ENCODE data around the gene ZNF41. TPM values are rescaled to one million over a fixed set of nuclear protein-coding genes. Genes with fewer than 3 reads are reported as not detected.
A peak's percentile ranks its signal among the peaks of the same experiment; 100 is the strongest.
"Not testable (repeated sequence)": the region's sequence is repeated elsewhere in the genome, so short reads cannot be mapped to it uniquely, and the experiment has no call there.

ZNF41 gene
- polyA plus RNA-seq, 1 of the 3 experiments (the other 2 are of a cell fraction), result 2.7 TPM

DNA sequence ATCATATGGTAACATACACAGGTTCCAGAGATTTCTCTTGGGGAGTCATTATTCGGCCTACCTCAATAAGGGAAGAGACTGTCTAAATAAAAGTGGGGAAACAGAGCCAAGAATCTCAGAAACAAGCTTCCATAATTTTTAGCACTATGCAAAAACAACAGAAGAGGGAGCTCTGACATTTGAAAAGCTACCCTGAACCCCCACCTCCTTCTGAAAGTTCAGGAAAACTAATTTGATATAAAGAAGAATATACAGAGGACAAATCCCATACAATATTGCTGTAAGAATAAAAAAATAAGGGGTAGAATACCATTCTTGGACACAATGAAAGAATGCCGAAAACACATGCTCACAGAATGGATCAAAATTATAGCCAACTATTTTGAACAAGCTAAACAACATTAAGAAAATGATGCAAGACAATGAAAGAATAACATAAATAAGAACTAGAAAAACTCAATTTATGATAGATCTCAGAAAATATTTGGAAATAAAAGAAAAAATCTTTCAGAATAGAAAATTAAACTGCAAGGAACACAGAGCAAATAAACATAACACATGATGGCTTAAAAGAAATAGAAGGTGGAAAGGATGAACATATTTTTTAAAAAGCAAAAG, 14.4 kb upstream of the ZNF41 start:
- POLR2A ChIA-PET, result no interaction called here
- Histone ChIP-seq H3K4me2 (no peak overlapping the region), H3K9me3 (no peaks in the 10 kb centered on the region), H3K79me2 (ENCODE audit: insufficient read depth) (no peaks in the 10 kb centered on the region), H3K36me3 (replicated peaks in 1 of 2; ENCODE audit: control insufficient read depth in 1 of 2, insufficient read depth in 2 of 2, low read length in 1 of 2) (no peaks in the 10 kb centered on the region), H3F3A (replicated peaks; ENCODE audit: insufficient read depth) (no peaks in the 10 kb centered on the region), H3K4me3 (ENCODE audit: low read depth in 2 of 2, low read length in 1 of 2) (no peak overlapping the region), H3K27ac (ENCODE audit: low read depth in 2 of 2, low read length in 1 of 2) (no peak overlapping the region), H3K9ac (no peak overlapping the region), H2AFZ (ENCODE audit: low read depth) (no peak overlapping the region), H4K20me1 (ENCODE audit: insufficient read depth) (no peaks in the 10 kb centered on the region), H3K27me3 (ENCODE audit: insufficient read depth) (no peaks in the 10 kb centered on the region), H3K9me2 (no peaks in the 10 kb centered on the region), H3K4me1 (ENCODE audit: control insufficient read depth in 1 of 2, insufficient read depth in 2 of 2, low read depth in 1 of 2, low read length in 1 of 2) (peaks cover 0 to 3% of the 10 kb centered on the region in 2 experiments; a peak in 1 of 4 replicates)
- TF ChIP-seq GABPA (IDR thresholded peaks at IDR 0.05; ENCODE audit: low read depth) (no peak), EZH2phosphoT487 (IDR thresholded peaks at IDR 0.05; ENCODE audit: borderline replicate concordance, low read depth) (no peak), SMC3 (IDR thresholded peaks at IDR 0.05; ENCODE audit: low read depth, low read length) (peak; percentile 58), NFIC (IDR thresholded peaks at IDR 0.05; ENCODE audit: borderline replicate concordance) (no peak), RAD21 (IDR thresholded peaks at IDR 0.05; ENCODE audit: low read length) (peak; percentile 75), YY1 (IDR thresholded peaks at IDR 0.05; ENCODE audit: low read depth) (no peak)
- TF ChIP-seq, protein P1, sequence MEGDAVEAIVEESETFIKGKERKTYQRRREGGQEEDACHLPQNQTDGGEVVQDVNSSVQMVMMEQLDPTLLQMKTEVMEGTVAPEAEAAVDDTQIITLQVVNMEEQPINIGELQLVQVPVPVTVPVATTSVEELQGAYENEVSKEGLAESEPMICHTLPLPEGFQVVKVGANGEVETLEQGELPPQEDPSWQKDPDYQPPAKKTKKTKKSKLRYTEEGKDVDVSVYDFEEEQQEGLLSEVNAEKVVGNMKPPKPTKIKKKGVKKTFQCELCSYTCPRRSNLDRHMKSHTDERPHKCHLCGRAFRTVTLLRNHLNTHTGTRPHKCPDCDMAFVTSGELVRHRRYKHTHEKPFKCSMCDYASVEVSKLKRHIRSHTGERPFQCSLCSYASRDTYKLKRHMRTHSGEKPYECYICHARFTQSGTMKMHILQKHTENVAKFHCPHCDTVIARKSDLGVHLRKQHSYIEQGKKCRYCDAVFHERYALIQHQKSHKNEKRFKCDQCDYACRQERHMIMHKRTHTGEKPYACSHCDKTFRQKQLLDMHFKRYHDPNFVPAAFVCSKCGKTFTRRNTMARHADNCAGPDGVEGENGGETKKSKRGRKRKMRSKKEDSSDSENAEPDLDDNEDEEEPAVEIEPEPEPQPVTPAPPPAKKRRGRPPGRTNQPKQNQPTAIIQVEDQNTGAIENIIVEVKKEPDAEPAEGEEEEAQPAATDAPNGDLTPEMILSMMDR (IDR thresholded peaks at IDR 0.05), result peak; percentile 60
- CTCF ChIA-PET, result interaction anchor here (0.6 to 8.3 kb wide), 13 partner anchors 8 to 530 kb away, joined by 3 to 107 read pairs (median 5); no protein-coding TSS in a partner anchor
- DNase-seq, result peak; percentile 30
- WGBS (ENCODE audit: low lambda C conversion rate), result 25% methylated on average over 2 of the region's 2 CpGs

DNA sequence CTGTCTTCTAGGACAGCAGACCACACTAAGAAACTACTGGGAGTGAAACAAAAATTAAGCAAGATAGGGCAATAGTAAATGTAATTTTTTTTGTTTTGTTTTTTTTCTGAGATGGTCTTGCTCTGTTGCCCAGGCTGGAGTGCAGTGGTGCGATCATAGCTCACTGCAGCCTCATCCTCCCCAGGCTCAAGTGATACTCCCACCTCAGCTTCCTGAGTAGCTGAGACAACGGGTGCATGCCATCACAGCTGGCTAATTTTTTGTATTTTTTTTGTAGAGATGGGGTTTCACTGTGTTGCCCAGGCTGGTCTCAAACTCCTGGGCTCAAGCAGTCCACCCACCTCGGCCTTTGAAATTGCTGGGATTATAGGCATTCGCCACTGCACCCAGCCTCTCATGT, 9.1 kb upstream of the ZNF41 start:
- H3K36me3 ChIP-seq (replicated peaks in 1 of 2; ENCODE audit: control insufficient read depth in 1 of 2, insufficient read depth in 2 of 2, low read length in 1 of 2); H4K20me1 ChIP-seq (ENCODE audit: insufficient read depth); H3F3A ChIP-seq (replicated peaks; ENCODE audit: insufficient read depth); H3K9me3 ChIP-seq; H3K79me2 ChIP-seq (ENCODE audit: insufficient read depth); H3K4me3 ChIP-seq (ENCODE audit: low read depth in 2 of 2, low read length in 1 of 2); H3K4me2 ChIP-seq; DNase-seq; H3K4me1 ChIP-seq (ENCODE audit: control insufficient read depth in 1 of 2, insufficient read depth in 2 of 2, low read depth in 1 of 2, low read length in 1 of 2); H3K27me3 ChIP-seq (ENCODE audit: insufficient read depth); POLR2A ChIA-PET; H3K27ac ChIP-seq (ENCODE audit: low read depth in 2 of 2, low read length in 1 of 2); H3K9me2 ChIP-seq; H2AFZ ChIP-seq (ENCODE audit: low read depth); CTCF ChIA-PET; H3K9ac ChIP-seq: not testable (repeated sequence)
- WGBS (ENCODE audit: low lambda C conversion rate), result 56% methylated on average over 4 of the region's 4 CpGs

DNA sequence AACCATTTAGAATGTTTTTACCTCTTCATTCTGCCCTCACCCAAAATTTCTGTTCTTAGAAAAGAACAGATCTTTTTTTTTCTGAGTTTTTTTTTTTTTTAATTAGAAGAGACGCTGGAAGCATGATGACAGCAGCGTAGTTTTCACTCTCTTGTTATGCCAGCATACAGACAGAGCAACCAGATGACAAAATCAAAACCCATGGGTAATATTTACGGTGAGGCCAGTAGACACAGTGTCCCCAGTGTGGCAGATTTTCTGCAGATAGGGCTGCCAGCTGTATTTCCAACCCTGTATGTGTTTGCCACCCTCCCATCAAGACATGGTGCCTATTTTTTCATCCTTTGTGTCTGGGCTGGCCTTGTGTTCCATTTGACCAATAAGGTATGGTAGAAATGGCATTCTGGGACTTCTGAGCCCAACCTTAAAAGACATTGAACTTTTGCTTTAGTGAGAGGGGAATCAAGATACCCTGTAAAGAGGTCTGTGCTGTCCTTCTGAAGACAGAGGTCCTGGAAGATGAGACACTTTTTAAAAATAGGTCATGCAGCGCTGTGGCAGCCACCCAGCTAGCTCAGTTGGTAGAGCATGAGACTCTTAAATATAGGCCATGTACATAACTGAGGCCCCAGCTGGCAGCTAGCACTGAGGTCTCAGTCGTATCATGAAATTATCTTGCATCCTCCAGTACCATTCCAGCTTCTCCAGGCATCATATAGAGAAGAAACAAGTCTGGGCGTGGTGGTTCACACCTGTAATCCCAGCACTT, 6.7 kb upstream of the ZNF41 start:
- ChIA-PET POLR2A (no interaction called here), CTCF (interaction anchor here (2.0 kb wide), 1 partner anchor 58 kb away, joined by 4 read pairs; no protein-coding TSS in a partner anchor)
- Histone ChIP-seq H3K79me2 (ENCODE audit: insufficient read depth) (peaks cover 25% of the 10 kb centered on the region; the same call in 1 of the 2 replicates), H3K27me3 (ENCODE audit: insufficient read depth) (no peaks in the 10 kb centered on the region; the same call in 1 of the 2 replicates), H2AFZ (ENCODE audit: low read depth) (no peak overlapping the region), H3K4me1 (ENCODE audit: control insufficient read depth in 1 of 2, insufficient read depth in 2 of 2, low read depth in 1 of 2, low read length in 1 of 2) (no peaks in the 10 kb centered on the region; a peak in 1 of 4 replicates), H3K4me2 (no peak overlapping the region), H3K4me3 (ENCODE audit: low read depth in 2 of 2, low read length in 1 of 2) (no peak overlapping the region), H3K9me3 (no peaks in the 10 kb centered on the region), H4K20me1 (ENCODE audit: insufficient read depth) (no peaks in the 10 kb centered on the region), H3K27ac (ENCODE audit: low read depth in 2 of 2, low read length in 1 of 2) (no peak overlapping the region), H3K9me2 (no peaks in the 10 kb centered on the region), H3F3A (replicated peaks; ENCODE audit: insufficient read depth) (no peaks in the 10 kb centered on the region), H3K36me3 (replicated peaks in 1 of 2; ENCODE audit: control insufficient read depth in 1 of 2, insufficient read depth in 2 of 2, low read length in 1 of 2) (no peaks in the 10 kb centered on the region), H3K9ac (no peak overlapping the region)
- DNase-seq, result no peak
- WGBS (ENCODE audit: low lambda C conversion rate), result 48% methylated on average over 6 of the region's 6 CpGs
- TF ChIP-seq RFX5 (IDR thresholded peaks at IDR 0.05; ENCODE audit: low read length), result no peak
- no peak for TF ChIP-seq YY1 (IDR thresholded peaks at IDR 0.05; ENCODE audit: low read depth)
- TF ChIP-seq GATA2 (CRISPR knock-in tag; IDR thresholded peaks at IDR 0.05), result no peak
- TF ChIP-seq RAD21 (IDR thresholded peaks at IDR 0.05; ENCODE audit: low read length), result no peak
- TF ChIP-seq, protein P2, sequence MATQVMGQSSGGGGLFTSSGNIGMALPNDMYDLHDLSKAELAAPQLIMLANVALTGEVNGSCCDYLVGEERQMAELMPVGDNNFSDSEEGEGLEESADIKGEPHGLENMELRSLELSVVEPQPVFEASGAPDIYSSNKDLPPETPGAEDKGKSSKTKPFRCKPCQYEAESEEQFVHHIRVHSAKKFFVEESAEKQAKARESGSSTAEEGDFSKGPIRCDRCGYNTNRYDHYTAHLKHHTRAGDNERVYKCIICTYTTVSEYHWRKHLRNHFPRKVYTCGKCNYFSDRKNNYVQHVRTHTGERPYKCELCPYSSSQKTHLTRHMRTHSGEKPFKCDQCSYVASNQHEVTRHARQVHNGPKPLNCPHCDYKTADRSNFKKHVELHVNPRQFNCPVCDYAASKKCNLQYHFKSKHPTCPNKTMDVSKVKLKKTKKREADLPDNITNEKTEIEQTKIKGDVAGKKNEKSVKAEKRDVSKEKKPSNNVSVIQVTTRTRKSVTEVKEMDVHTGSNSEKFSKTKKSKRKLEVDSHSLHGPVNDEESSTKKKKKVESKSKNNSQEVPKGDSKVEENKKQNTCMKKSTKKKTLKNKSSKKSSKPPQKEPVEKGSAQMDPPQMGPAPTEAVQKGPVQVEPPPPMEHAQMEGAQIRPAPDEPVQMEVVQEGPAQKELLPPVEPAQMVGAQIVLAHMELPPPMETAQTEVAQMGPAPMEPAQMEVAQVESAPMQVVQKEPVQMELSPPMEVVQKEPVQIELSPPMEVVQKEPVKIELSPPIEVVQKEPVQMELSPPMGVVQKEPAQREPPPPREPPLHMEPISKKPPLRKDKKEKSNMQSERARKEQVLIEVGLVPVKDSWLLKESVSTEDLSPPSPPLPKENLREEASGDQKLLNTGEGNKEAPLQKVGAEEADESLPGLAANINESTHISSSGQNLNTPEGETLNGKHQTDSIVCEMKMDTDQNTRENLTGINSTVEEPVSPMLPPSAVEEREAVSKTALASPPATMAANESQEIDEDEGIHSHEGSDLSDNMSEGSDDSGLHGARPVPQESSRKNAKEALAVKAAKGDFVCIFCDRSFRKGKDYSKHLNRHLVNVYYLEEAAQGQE (IDR thresholded peaks at IDR 0.05; ENCODE audit: low read depth, low read length), result no peak
- TF ChIP-seq, protein P3, sequence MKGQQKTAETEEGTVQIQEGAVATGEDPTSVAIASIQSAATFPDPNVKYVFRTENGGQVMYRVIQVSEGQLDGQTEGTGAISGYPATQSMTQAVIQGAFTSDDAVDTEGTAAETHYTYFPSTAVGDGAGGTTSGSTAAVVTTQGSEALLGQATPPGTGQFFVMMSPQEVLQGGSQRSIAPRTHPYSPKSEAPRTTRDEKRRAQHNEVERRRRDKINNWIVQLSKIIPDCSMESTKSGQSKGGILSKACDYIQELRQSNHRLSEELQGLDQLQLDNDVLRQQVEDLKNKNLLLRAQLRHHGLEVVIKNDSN (IDR thresholded peaks at IDR 0.05; ENCODE audit: borderline replicate concordance, low read depth), result no peak
- TF ChIP-seq TCF12 (IDR thresholded peaks at IDR 0.05), result no peak
